Activated T-cell treated with anti-CD3 and anti-CD28 coated beads, Interleukin-2, amount 50 U/mL, for 24 hours (primary cell): Measurements from ENCODE around the gene SPACA7.

Experiments
- DNase-seq: peaks from one replicate; pipeline ENCODE4 v3.0.0-alpha.2; 2020
- H3K27ac Mint-ChIP-seq: 2 replicates; pipeline ENCODE4 v1.8.0; 2020; ENCODE audit warnings: mild to moderate bottlenecking, mixed read lengths
- H3K27me3 Mint-ChIP-seq: 2 replicates; pipeline ENCODE4 v1.8.0; 2020; ENCODE audit warnings: mixed read lengths
- H3K36me3 Mint-ChIP-seq: 2 replicates; pipeline ENCODE4 v1.8.0; 2020; ENCODE audit warnings: low read depth, mixed read lengths
- H3K4me1 Mint-ChIP-seq: 2 replicates; pipeline ENCODE4 v1.8.0; 2020; ENCODE audit warnings: low read depth, mixed read lengths
- H3K4me3 Mint-ChIP-seq: 2 replicates; pipeline ENCODE4 v1.8.0; 2020; ENCODE audit warnings: mild to moderate bottlenecking, moderate library complexity, mixed read lengths
- H3K9me3 Mint-ChIP-seq: 2 replicates; pipeline ENCODE4 v1.8.0; 2020; ENCODE audit warnings: mixed read lengths

Gene SPACA7, protein sequence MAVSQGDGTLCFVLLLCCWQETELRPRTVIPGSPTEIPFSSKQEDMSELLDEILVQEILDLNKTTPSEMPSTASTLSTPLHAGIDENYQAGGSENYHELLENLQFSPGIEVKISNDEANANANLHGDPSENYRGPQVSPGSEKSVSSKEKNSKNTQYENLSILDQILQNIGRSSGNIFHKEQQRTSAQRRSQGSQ

GRCh38 chr13:112376050-112376681 lies at the start of gene SPACA7:
Gene SPACA7 (plus strand): TSS chr13:112376355. CDS start chr13:112376386, 31 bp downstream.
- Mint-ChIP-seq H3K9me3 (no peaks in the 10 kb centered on the region), H3K36me3 (no peaks in the 10 kb centered on the region), H3K27me3 (peaks cover 25% of the 10 kb centered on the region), H3K4me3 (no peak within 1 kb of the TSS), H3K27ac (no peak within 1 kb of the TSS), H3K4me1 (no peaks in the 10 kb centered on the region)
- no peak for DNase-seq

GRCh38 chr13:112326821-112327370 lies 49.3 kb upstream of the SPACA7 start:
- no peak for DNase-seq

GRCh38 chr13:112328936-112329335 lies 47.2 kb upstream of the SPACA7 start:
- Mint-ChIP-seq H3K36me3 (no peaks in the 10 kb centered on the region), H3K9me3 (no peaks in the 10 kb centered on the region), H3K4me1 (peaks cover 2% of the 10 kb centered on the region), H3K4me3 (no peak overlapping the region), H3K27ac (no peak overlapping the region), H3K27me3 (peaks cover 73% of the 10 kb centered on the region)
- no peak for DNase-seq

More at GRCh38 chr13:112326821-112327370, 49.3 kb upstream of the SPACA7 start:
- Mint-ChIP-seq H3K36me3 (no peaks in the 10 kb centered on the region), H3K27ac (no peak overlapping the region), H3K4me3 (no peak overlapping the region), H3K4me1 (peaks cover 2% of the 10 kb centered on the region), H3K9me3 (no peaks in the 10 kb centered on the region), H3K27me3 (peaks cover 61% of the 10 kb centered on the region)

- Mint-ChIP-seq H3K36me3 (no peaks in the 10 kb centered on the region), H3K27ac (no peak overlapping the region), H3K27me3 (peaks cover 70% of the 10 kb centered on the region), H3K4me1 (peaks cover 2% of the 10 kb centered on the region), H3K9me3 (no peaks in the 10 kb centered on the region), H3K4me3 (no peak overlapping the region)
- DNase-seq: no peak
Measured at GRCh38 chr13:112329376-112329775, 46.8 kb upstream of the SPACA7 start.

- Mint-ChIP-seq H3K27me3 (peaks cover 71% of the 10 kb centered on the region), H3K36me3 (no peaks in the 10 kb centered on the region), H3K9me3 (no peaks in the 10 kb centered on the region), H3K27ac (no peak overlapping the region), H3K4me1 (peaks cover 2% of the 10 kb centered on the region), H3K4me3 (no peak overlapping the region)
- DNase-seq: no peak
Measured at GRCh38 chr13:112330066-112330465, 46.1 kb upstream of the SPACA7 start.

GRCh38 chr13:112330479-112331381 lies 45.4 kb upstream of the SPACA7 start:
- H3K4me1 Mint-ChIP-seq: peaks cover 2% of the 10 kb centered on the region
- H3K9me3 Mint-ChIP-seq: no peaks in the 10 kb centered on the region
- H3K27me3 Mint-ChIP-seq: peaks cover 67% of the 10 kb centered on the region
- no peak overlapping the region for H3K4me3 Mint-ChIP-seq
- no peaks in the 10 kb centered on the region for H3K36me3 Mint-ChIP-seq
- no peak for DNase-seq
- no peak overlapping the region for H3K27ac Mint-ChIP-seq

DNA sequence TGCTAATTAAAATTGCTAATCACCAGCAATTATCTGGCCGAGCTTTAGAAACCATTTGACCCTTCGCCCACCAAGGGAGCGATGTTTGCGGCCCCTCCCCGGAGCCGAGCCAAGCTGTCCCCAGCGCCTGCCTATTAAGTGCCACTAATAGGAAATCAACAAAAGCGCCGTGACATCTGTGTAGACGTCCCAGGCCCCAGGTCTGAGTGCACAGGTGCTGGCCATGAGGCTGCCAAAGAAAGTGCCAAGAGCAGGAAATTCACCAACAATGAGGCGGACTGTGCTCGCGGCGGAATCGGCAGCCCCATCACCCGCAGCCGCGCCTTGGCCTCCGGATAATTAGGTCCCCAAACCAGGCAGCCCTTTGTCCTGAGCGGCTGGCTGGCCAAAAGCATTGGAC lies 44.5 kb upstream of the SPACA7 start:
- Mint-ChIP-seq H3K4me3 (no peak overlapping the region), H3K4me1 (peaks cover 2% of the 10 kb centered on the region), H3K27ac (no peak overlapping the region), H3K27me3 (peaks cover 68% of the 10 kb centered on the region), H3K9me3 (peaks cover 3% of the 10 kb centered on the region), H3K36me3 (no peaks in the 10 kb centered on the region)
- no peak for DNase-seq

DNA sequence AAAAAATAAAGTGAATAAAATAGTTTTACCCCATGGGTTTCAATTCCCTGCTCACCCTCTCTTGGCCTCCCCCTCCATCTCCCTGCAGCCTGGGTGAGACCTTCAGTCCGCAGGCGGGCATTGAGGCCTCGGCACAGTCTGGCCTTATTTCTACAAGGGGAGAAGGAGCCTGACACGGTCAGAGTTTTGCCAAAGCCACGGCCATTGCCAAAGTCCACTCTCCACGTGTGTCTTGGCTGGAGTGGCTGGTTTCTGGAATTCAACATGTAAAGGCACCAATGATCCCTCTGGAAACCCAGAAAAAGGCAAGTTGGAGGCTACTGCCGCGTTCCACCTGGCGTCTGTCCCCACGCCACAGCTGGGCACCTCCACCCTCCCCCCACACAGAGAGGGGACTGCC lies 43.4 kb upstream of the SPACA7 start:
- Mint-ChIP-seq H3K27me3 (peaks cover 68% of the 10 kb centered on the region), H3K36me3 (no peaks in the 10 kb centered on the region), H3K27ac (no peak overlapping the region), H3K9me3 (peaks cover 13% of the 10 kb centered on the region), H3K4me1 (peaks cover 2% of the 10 kb centered on the region), H3K4me3 (no peak overlapping the region)
- DNase-seq: no peak

- H3K4me3 Mint-ChIP-seq: no peak overlapping the region
- no peaks in the 10 kb centered on the region for H3K36me3 Mint-ChIP-seq
- H3K9me3 Mint-ChIP-seq: peaks cover 15% of the 10 kb centered on the region
- peaks cover 60% of the 10 kb centered on the region for H3K27me3 Mint-ChIP-seq
- no peak for DNase-seq
- no peak overlapping the region for H3K27ac Mint-ChIP-seq
- H3K4me1 Mint-ChIP-seq: peaks cover 2% of the 10 kb centered on the region
Measured at GRCh38 chr13:112333756-112334543, 42.2 kb upstream of the SPACA7 start.

DNA sequence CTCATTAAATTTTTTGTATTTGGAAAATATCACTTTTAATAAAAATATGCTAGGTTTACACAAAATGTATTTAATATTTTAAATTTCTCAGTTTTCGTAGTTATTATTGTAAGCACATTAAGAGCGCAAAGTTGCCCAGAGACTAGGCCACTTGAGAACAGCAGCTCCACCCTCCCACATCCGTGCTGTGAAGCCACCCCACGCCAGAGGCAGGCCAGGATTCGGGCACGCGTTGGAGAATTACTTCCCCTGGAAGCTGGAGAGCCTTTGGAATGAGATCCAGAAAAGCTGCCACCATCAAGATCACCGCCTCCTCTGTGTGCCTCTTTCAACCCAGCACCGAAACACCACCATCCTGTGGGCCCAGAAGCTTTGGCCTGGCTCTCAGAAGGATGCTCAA lies 41.0 kb upstream of the SPACA7 start:
- H3K36me3 Mint-ChIP-seq: no peaks in the 10 kb centered on the region
- no peak for DNase-seq
- H3K4me3 Mint-ChIP-seq: no peak overlapping the region
- H3K27me3 Mint-ChIP-seq: peaks cover 48% of the 10 kb centered on the region
- no peak overlapping the region for H3K27ac Mint-ChIP-seq
- H3K4me1 Mint-ChIP-seq: peaks cover 2% of the 10 kb centered on the region
- peaks cover 15% of the 10 kb centered on the region for H3K9me3 Mint-ChIP-seq

GRCh38 chr13:112341446-112341845 lies 34.7 kb upstream of the SPACA7 start:
- Mint-ChIP-seq H3K9me3 (peaks cover 13% of the 10 kb centered on the region), H3K4me1 (peaks cover 2% of the 10 kb centered on the region), H3K4me3 (no peak overlapping the region), H3K36me3 (no peaks in the 10 kb centered on the region), H3K27me3 (peaks cover 43% of the 10 kb centered on the region), H3K27ac (no peak overlapping the region)
- DNase-seq: no peak

GRCh38 chr13:112341976-112342735 lies 34.0 kb upstream of the SPACA7 start:
- H3K4me1 Mint-ChIP-seq: peaks cover 5% of the 10 kb centered on the region
- peaks cover 7% of the 10 kb centered on the region for H3K9me3 Mint-ChIP-seq
- H3K27ac Mint-ChIP-seq: no peak overlapping the region

GRCh38 chr13:112342841-112343361 lies 33.3 kb upstream of the SPACA7 start:
- no peaks in the 10 kb centered on the region for H3K36me3 Mint-ChIP-seq
- no peak overlapping the region for H3K4me3 Mint-ChIP-seq
- no peak for DNase-seq

More at GRCh38 chr13:112341976-112342735, 34.0 kb upstream of the SPACA7 start:
- Mint-ChIP-seq H3K36me3 (no peaks in the 10 kb centered on the region), H3K4me3 (no peak overlapping the region), H3K27me3 (peaks cover 49% of the 10 kb centered on the region)
- no peak for DNase-seq

More at GRCh38 chr13:112342841-112343361, 33.3 kb upstream of the SPACA7 start:
- Mint-ChIP-seq H3K27ac (no peak overlapping the region), H3K9me3 (peaks cover 2% of the 10 kb centered on the region), H3K4me1 (peaks cover 5% of the 10 kb centered on the region), H3K27me3 (peaks cover 55% of the 10 kb centered on the region)
